K562 (cell line): ENCODE data around the gene MAMDC4. TPM values are rescaled to one million over a fixed set of nuclear protein-coding genes. Genes with fewer than 3 reads are reported as not detected.

ENCODE experiments used
- CREB1 ChIP-seq, 2 experiments: sonication (generic) in 1 of 2; formaldehyde crosslinking in 1 of 2; IDR thresholded peaks; 2 replicates each; pipeline versions ENCODE4 v1.6.1 to v1.8.0; 2012 to 2022; ENCODE audit warnings: inconsistent platforms in 1 of 2, mild to moderate bottlenecking in 1 of 2, missing genetic modification reagents in 1 of 2, moderate library complexity in 1 of 2
- FOS ChIP-seq: IDR thresholded peaks from 3 replicates; pipeline ENCODE4 v1.6.1; 2011; ENCODE audit not compliant: insufficient read length; ENCODE audit errors: extremely low read depth
- JUND ChIP-seq, 2 experiments: IDR thresholded peaks; 2 replicates in 1 of 2; 3 replicates in 1 of 2; pipeline ENCODE4 v1.6.1; 2011; ENCODE audit warnings: borderline replicate concordance in 2 of 2, low read depth in 2 of 2, low read length in 2 of 2, improper control_type of control experiment in 1 of 2, missing biosample characterization in 1 of 2, missing genetic modification characterization in 1 of 2, missing genetic modification reagents in 1 of 2
- L3MBTL2 ChIP-seq: fragments of 450-650 bp; IDR thresholded peaks from 2 replicates; pipeline ENCODE4 v1.6.1; 2016; ENCODE audit warnings: mild to moderate bottlenecking, moderate library complexity
- NR4A1 ChIP-seq, 2 experiments: fragments of 250-450 bp in 1 of 2; fragments of 450-650 bp in 1 of 2; sonication (Bioruptor Pico) in 1 of 2; IDR thresholded peaks; 2 replicates each; pipeline versions ENCODE4 v1.4.0 to v1.6.1; 2016 to 2020; ENCODE audit warnings: mild to moderate bottlenecking in 2 of 2, missing compliant biosample characterization in 1 of 2, missing genetic modification characterization in 1 of 2, moderate library complexity in 1 of 2
- NRF1 ChIP-seq, 2 experiments: fragments of 450-650 bp; IDR thresholded peaks in 1 of 2; conservative IDR thresholded peaks in 1 of 2; 2 replicates each; pipeline ENCODE4 v1.6.1; 2014; ENCODE audit warnings: mild to moderate bottlenecking in 2 of 2
- POLR2G ChIP-seq: fragments of 200-400 bp; formaldehyde crosslinking; IDR thresholded peaks from 2 replicates; pipeline ENCODE4 v1.6.1; 2017; ENCODE audit warnings: low read depth, mild to moderate bottlenecking, antibody characterized with exemption, low read length, moderate library complexity
- RBFOX2 ChIP-seq: fragments of 200-400 bp; formaldehyde crosslinking; IDR thresholded peaks from 2 replicates; pipeline ENCODE4 v1.6.1; 2017; ENCODE audit warnings: low read depth, mild to moderate bottlenecking, low read length, moderate library complexity
- ZFP1 ChIP-seq: fragments of 450-650 bp; formaldehyde crosslinking; IDR thresholded peaks from 2 replicates; pipeline ENCODE4 v1.4.0; 2020; ENCODE audit warnings: mild to moderate bottlenecking, mixed read lengths
- ZFX ChIP-seq: sonication (generic); formaldehyde crosslinking; IDR thresholded peaks from 2 replicates; pipeline ENCODE4 v1.8.0; 2022; ENCODE audit warnings: mild to moderate bottlenecking, missing genetic modification reagents, moderate library complexity
- polyA plus RNA-seq, 8 experiments: library from polyadenylated mRNA; depleted of rRNA in 4 of 8; stranded (reverse) in 5 of 8; unstranded in 3 of 8; fragments of >200 nt; fragmentation: Nextera tagmentation in 2 of 8; fragmentation: Illumina TruSeq in 1 of 8; extraction: Ambion mirVana in 2 of 8; extraction: Trizol in 1 of 8; gene quantifications; 2 replicates each; pipeline versions ENCODE4 v1.2.1 to v1.2.3, GENCODE V29; 2011 to 2014; ENCODE audit warnings: inconsistent platforms in 1 of 8, missing spikeins in 1 of 8
- total RNA-seq, 7 experiments: library from RNA; depleted of rRNA in 6 of 7; stranded (reverse); fragments of >200 nt in 6 of 7; fragmentation: Illumina TruSeq in 2 of 7; extraction: Trizol in 2 of 7; gene quantifications; 2 replicates each; pipeline versions ENCODE4 v1.2.1 to v1.2.3, GENCODE V29; 2011 to 2021; ENCODE audit warnings: low replicate concordance in 1 of 7
- TF ChIP-seq, protein P1 (sequence below): fragments of 450-650 bp; formaldehyde crosslinking; IDR thresholded peaks from 2 replicates; pipeline ENCODE4 v1.4.0; 2022; ENCODE audit warnings: mild to moderate bottlenecking, moderate library complexity
- TF ChIP-seq, protein P2 (sequence below): fragments of 250-450 bp; sonication (Bioruptor Pico); IDR thresholded peaks from 2 replicates; pipeline ENCODE4 v1.8.0; 2022; ENCODE audit warnings: moderate library complexity, mild to moderate bottlenecking, inconsistent platforms
- TF ChIP-seq, protein P3 (sequence below): sonication (generic); formaldehyde crosslinking; IDR thresholded peaks from 2 replicates; pipeline ENCODE4 v1.8.1; 2023; ENCODE audit warnings: missing genetic modification reagents, mild to moderate bottlenecking, borderline replicate concordance
- TF ChIP-seq, protein P4 (sequence below): fragments of 250-450 bp; sonication (Bioruptor Pico); IDR thresholded peaks from 2 replicates; pipeline ENCODE4 v1.8.0; 2021; ENCODE audit warnings: moderate library complexity, mild to moderate bottlenecking, inconsistent platforms

Gene MAMDC4
- total and polyA plus RNA-seq, 9 of the 15 experiments (the other 6 are each of a cell fraction or from before 2014, with no cell fraction given), result 0.03 to 10.8 (median 1.5) TPM

DNA sequence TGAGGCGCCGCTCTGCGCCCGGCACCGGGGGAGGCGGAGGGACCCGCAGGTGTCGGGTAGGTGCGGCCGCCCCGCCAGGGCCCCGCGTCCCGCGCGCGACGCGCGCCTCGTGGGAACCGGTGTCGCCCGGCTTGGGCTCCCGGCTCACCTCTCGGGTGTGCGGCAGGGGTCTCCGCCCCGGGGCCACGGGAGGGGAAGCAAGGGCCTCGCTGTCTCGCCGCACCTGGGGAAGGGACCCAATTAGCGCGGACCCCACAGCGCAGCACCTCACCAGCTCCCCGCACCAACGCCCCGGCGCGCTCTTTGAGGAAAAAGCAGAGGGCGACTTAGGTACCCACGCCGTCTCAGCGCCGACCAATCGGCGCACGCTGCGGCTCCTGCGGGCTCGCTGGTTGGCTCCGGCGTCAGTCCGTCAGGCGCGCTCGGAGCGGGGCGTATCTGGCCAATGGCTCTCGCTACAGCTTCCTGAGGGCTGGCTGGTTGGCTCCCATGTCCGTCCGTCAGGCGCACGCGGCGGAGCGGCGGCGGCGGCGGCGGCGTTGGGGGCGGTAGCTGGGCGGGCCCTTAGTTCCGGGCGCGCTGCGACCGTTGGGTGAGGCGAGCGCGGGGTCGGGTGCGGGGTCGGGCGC lies 33.9 kb downstream of the MAMDC4 start, which contains the start of gene TRAF2 (continued):
- TF ChIP-seq, protein P1, sequence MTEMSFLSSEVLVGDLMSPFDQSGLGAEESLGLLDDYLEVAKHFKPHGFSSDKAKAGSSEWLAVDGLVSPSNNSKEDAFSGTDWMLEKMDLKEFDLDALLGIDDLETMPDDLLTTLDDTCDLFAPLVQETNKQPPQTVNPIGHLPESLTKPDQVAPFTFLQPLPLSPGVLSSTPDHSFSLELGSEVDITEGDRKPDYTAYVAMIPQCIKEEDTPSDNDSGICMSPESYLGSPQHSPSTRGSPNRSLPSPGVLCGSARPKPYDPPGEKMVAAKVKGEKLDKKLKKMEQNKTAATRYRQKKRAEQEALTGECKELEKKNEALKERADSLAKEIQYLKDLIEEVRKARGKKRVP (CRISPR knock-in tag), result peak; percentile 55
- peak; percentile 94 for TF ChIP-seq RBFOX2
- peak; percentile 96 for TF ChIP-seq POLR2G
- TF ChIP-seq ZFP1, result 0 out of 2 replicates have a peak, but pooled peaks have one; percentile 31
- TF ChIP-seq, protein P2, sequence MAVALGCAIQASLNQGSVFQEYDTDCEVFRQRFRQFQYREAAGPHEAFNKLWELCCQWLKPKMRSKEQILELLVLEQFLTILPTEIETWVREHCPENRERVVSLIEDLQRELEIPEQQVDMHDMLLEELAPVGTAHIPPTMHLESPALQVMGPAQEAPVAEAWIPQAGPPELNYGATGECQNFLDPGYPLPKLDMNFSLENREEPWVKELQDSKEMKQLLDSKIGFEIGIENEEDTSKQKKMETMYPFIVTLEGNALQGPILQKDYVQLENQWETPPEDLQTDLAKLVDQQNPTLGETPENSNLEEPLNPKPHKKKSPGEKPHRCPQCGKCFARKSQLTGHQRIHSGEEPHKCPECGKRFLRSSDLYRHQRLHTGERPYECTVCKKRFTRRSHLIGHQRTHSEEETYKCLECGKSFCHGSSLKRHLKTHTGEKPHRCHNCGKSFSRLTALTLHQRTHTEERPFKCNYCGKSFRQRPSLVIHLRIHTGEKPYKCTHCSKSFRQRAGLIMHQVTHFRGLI (CRISPR knock-in tag), result no peak
- 0 out of 2 replicates have a peak, but pooled peaks have one; percentile 13 for TF ChIP-seq JUND (IDR thresholded peaks at IDR 0.05; ENCODE audit: borderline replicate concordance, low read depth, low read length)
- no peak for TF ChIP-seq JUND (tag; IDR thresholded peaks at IDR 0.05; ENCODE audit: borderline replicate concordance, low read depth, low read length)
- peak; percentile 82 for TF ChIP-seq L3MBTL2
- TF ChIP-seq, protein P3, sequence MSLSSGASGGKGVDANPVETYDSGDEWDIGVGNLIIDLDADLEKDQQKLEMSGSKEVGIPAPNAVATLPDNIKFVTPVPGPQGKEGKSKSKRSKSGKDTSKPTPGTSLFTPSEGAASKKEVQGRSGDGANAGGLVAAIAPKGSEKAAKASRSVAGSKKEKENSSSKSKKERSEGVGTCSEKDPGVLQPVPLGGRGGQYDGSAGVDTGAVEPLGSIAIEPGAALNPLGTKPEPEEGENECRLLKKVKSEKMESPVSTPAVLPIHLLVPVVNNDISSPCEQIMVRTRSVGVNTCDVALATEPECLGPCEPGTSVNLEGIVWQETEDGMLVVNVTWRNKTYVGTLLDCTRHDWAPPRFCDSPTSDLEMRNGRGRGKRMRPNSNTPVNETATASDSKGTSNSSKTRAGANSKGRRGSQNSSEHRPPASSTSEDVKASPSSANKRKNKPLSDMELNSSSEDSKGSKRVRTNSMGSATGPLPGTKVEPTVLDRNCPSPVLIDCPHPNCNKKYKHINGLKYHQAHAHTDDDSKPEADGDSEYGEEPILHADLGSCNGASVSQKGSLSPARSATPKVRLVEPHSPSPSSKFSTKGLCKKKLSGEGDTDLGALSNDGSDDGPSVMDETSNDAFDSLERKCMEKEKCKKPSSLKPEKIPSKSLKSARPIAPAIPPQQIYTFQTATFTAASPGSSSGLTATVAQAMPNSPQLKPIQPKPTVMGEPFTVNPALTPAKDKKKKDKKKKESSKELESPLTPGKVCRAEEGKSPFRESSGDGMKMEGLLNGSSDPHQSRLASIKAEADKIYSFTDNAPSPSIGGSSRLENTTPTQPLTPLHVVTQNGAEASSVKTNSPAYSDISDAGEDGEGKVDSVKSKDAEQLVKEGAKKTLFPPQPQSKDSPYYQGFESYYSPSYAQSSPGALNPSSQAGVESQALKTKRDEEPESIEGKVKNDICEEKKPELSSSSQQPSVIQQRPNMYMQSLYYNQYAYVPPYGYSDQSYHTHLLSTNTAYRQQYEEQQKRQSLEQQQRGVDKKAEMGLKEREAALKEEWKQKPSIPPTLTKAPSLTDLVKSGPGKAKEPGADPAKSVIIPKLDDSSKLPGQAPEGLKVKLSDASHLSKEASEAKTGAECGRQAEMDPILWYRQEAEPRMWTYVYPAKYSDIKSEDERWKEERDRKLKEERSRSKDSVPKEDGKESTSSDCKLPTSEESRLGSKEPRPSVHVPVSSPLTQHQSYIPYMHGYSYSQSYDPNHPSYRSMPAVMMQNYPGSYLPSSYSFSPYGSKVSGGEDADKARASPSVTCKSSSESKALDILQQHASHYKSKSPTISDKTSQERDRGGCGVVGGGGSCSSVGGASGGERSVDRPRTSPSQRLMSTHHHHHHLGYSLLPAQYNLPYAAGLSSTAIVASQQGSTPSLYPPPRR (CRISPR knock-in tag), result no peak
- peak; percentile 100 for TF ChIP-seq FOS
- TF ChIP-seq CREB1 (IDR thresholded peaks at IDR 0.05), result peak; percentile 88
- TF ChIP-seq CREB1 (CRISPR knock-in tag; IDR thresholded peaks at IDR 0.05), result peak; percentile 87
- peak; percentile 74 for TF ChIP-seq ZFX
- TF ChIP-seq, protein P4, sequence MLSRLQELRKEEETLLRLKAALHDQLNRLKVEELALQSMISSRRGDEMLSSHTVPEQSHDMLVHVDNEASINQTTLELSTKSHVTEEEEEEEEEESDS (CRISPR knock-in tag), result no peak
- peak; percentile 71 to 79 for TF ChIP-seq NRF1 (conservative IDR thresholded peaks at IDR 0.05 in 1 of 2, IDR thresholded peaks at IDR 0.05 in 1 of 2)
- TF ChIP-seq NR4A1 (CRISPR knock-in tag; IDR thresholded peaks at IDR 0.05), result peak; percentile 50; the same call in 1 of the 2 replicates
- TF ChIP-seq NR4A1 (tag; IDR thresholded peaks at IDR 0.05), result peak; percentile 70; the same call in 1 of the 2 replicates
